ENCODE data around the gene PIP4P1. TPM values are rescaled to one million over a fixed set of nuclear protein-coding genes. Genes with fewer than 3 reads are reported as not detected.
"Not testable (repeated sequence)": the region's sequence is repeated elsewhere in the genome, so short reads cannot be mapped to it uniquely, and the experiment has no call there.

Gene PIP4P1
- total and polyA plus RNA-seq, 7 experiments from 2014 or later: 20.7 to 87.1 (median 72.5) TPM

- DNase-seq (no peak), ATAC-seq (no peak)
- H3K4me3 ChIP-seq (ENCODE audit: low read length): no peak overlapping the region
- Mint-ChIP-seq H3K27ac (peak overlapping the region in 2 of 9 donors; percentile 5 to 6), H3K9me3 (peaks cover 0 to 4% (median 0%) of the 10 kb centered on the region in 11 donors), H3K27me3 (no peaks in the 10 kb centered on the region), H3K36me3 (peaks cover 15 to 46% (median 27%) of the 10 kb centered on the region in 5 donors), H3K4me3 (no peak overlapping the region), H3K4me1 (peaks cover 2 to 14% (median 4%) of the 10 kb centered on the region in 7 donors)
- no peaks in the 10 kb centered on the region for H3K4me1 ChIP-seq (ENCODE audit: control insufficient read depth in 2 of 2, insufficient read depth in 2 of 2, low read length in 2 of 2)
- ChIA-PET POLR2A (interaction anchor here (0.6 kb wide), 1 partner anchor 119 kb away, joined by 4 read pairs; no protein-coding TSS in a partner anchor), CTCF (interaction anchor here (0.5 to 0.6 kb wide), 2 partner anchors 60 to 185 kb away, joined by 3 to 4 read pairs; no protein-coding TSS in a partner anchor)
- intact Hi-C loops (cut with micrococcal nuclease): no loop called here
- H3K36me3 ChIP-seq (ENCODE audit: control insufficient read depth in 2 of 3, insufficient read depth in 3 of 3, low read length in 3 of 3): peaks cover 18 to 65% (median 23%) of the 10 kb centered on the region in 3 experiments
- H3K27me3 ChIP-seq (ENCODE audit: control insufficient read depth in 2 of 2, insufficient read depth in 2 of 2, low read length in 2 of 2): no peaks in the 10 kb centered on the region
- H3K9me3 ChIP-seq (ENCODE audit: control insufficient read depth in 2 of 3, low read length in 3 of 3): no peaks in the 10 kb centered on the region
- no peak overlapping the region for H3K27ac ChIP-seq (ENCODE audit: low read depth, low read length)
Observed at GRCh38 chr14:20446889-20447288, 14.3 kb downstream of the PIP4P1 start.

- Histone ChIP-seq H3K36me3 (ENCODE audit: control insufficient read depth in 2 of 3, insufficient read depth in 3 of 3, low read length in 3 of 3) (peaks cover 14 to 36% (median 14%) of the 10 kb centered on the region in 3 experiments), H3K4me1 (ENCODE audit: control insufficient read depth in 2 of 2, insufficient read depth in 2 of 2, low read length in 2 of 2) (peaks cover 13 to 16% of the 10 kb centered on the region in 2 donors)
- H3K9me3 ChIP-seq (ENCODE audit: control insufficient read depth in 2 of 3, low read length in 3 of 3); H3K27me3 Mint-ChIP-seq; H3K9me3 Mint-ChIP-seq; H3K27me3 ChIP-seq (ENCODE audit: control insufficient read depth in 2 of 2, insufficient read depth in 2 of 2, low read length in 2 of 2); DNase-seq; H3K27ac ChIP-seq (ENCODE audit: low read depth, low read length); H3K4me3 ChIP-seq (ENCODE audit: low read length); ATAC-seq; H3K4me3 Mint-ChIP-seq; H3K27ac Mint-ChIP-seq; intact Hi-C loops (cut with micrococcal nuclease); CTCF ChIA-PET: not testable (repeated sequence)
- peaks cover 18 to 35% (median 23%) of the 10 kb centered on the region in 7 donors for H3K4me1 Mint-ChIP-seq
- POLR2A ChIA-PET: interaction anchor here (1.0 to 1.3 kb wide), 2 partner anchors 12 to 28 kb away, joined by 3 to 5 read pairs; partner anchors contain the start of gene APEX1
- H3K36me3 Mint-ChIP-seq: peaks cover 7 to 27% (median 19%) of the 10 kb centered on the region in 5 donors
Observed at GRCh38 chr14:20443650-20444049, 17.6 kb downstream of the PIP4P1 start.

GRCh38 chr14:20441461-20441860 is 19.8 kb downstream of the PIP4P1 start:
- H3K9me3 Mint-ChIP-seq: peaks cover 0 to 4% (median 0%) of the 10 kb centered on the region in 11 donors
- peaks cover 0 to 11% (median 6%) of the 10 kb centered on the region in 5 donors for H3K36me3 Mint-ChIP-seq
- peak overlapping the region in 8 of 9 donors; percentile 24 to 95 (median 86) for H3K27ac Mint-ChIP-seq
- no peak for ATAC-seq
- Histone ChIP-seq H3K4me1 (ENCODE audit: control insufficient read depth in 2 of 2, insufficient read depth in 2 of 2, low read length in 2 of 2) (peaks cover 13 to 16% of the 10 kb centered on the region in 2 donors), H3K9me3 (ENCODE audit: control insufficient read depth in 2 of 3, low read length in 3 of 3) (no peaks in the 10 kb centered on the region), H3K4me3 (ENCODE audit: low read length) (no peak overlapping the region), H3K27ac (ENCODE audit: low read depth, low read length) (peak overlapping the region; percentile 26), H3K36me3 (ENCODE audit: control insufficient read depth in 2 of 3, insufficient read depth in 3 of 3, low read length in 3 of 3) (peaks cover 0 to 14% (median 0%) of the 10 kb centered on the region in 3 experiments), H3K27me3 (ENCODE audit: control insufficient read depth in 2 of 2, insufficient read depth in 2 of 2, low read length in 2 of 2) (no peaks in the 10 kb centered on the region)
- H3K4me1 Mint-ChIP-seq: peaks cover 18 to 35% (median 23%) of the 10 kb centered on the region in 7 donors
- ChIA-PET POLR2A (interaction anchor here (0.5 to 3.3 kb wide), 7 partner anchors 8 to 703 kb away, joined by 3 to 14 read pairs (median 3); partner anchors contain the start of genes APEX1, OSGEP and PIP4P1), CTCF (interaction anchor here (1.1 to 2.0 kb wide), 2 partner anchors 15 to 26 kb away, joined by 3 to 7 read pairs; no protein-coding TSS in a partner anchor)
- no peak for DNase-seq
- peak overlapping the region in 4 of 10 donors; percentile 14 to 38 (median 30) for H3K4me3 Mint-ChIP-seq
- no peaks in the 10 kb centered on the region for H3K27me3 Mint-ChIP-seq
- intact Hi-C loops (cut with micrococcal nuclease): loop anchor here in 1 of 2 donors (1.0 kb wide), 2 partner anchors 13 to 26 kb away; partner anchors contain the start of gene OSGEP

- Histone ChIP-seq H3K4me1 (ENCODE audit: control insufficient read depth in 2 of 2, insufficient read depth in 2 of 2, low read length in 2 of 2) (peaks cover 13 to 16% of the 10 kb centered on the region in 2 donors), H3K4me3 (ENCODE audit: low read length) (no peak overlapping the region)
Observed at GRCh38 chr14:20440882-20441281, 20.4 kb downstream of the PIP4P1 start.

GRCh38 chr14:20440465-20440864 is 20.8 kb downstream of the PIP4P1 start:
- Histone ChIP-seq H3K27ac (ENCODE audit: low read depth, low read length) (peak overlapping the region; percentile 26), H3K4me1 (ENCODE audit: control insufficient read depth in 2 of 2, insufficient read depth in 2 of 2, low read length in 2 of 2) (peaks cover 13 to 16% of the 10 kb centered on the region in 2 donors), H3K27me3 (ENCODE audit: control insufficient read depth in 2 of 2, insufficient read depth in 2 of 2, low read length in 2 of 2) (no peaks in the 10 kb centered on the region), H3K4me3 (ENCODE audit: low read length) (no peak overlapping the region), H3K36me3 (ENCODE audit: control insufficient read depth in 2 of 3, insufficient read depth in 3 of 3, low read length in 3 of 3) (peaks cover 0 to 4% (median 0%) of the 10 kb centered on the region in 3 experiments), H3K9me3 (ENCODE audit: control insufficient read depth in 2 of 3, low read length in 3 of 3) (no peaks in the 10 kb centered on the region)
- Mint-ChIP-seq H3K27me3 (no peaks in the 10 kb centered on the region), H3K9me3 (peaks cover 0 to 4% (median 0%) of the 10 kb centered on the region in 11 donors), H3K36me3 (peaks cover 0 to 11% (median 6%) of the 10 kb centered on the region in 5 donors), H3K4me3 (peak overlapping the region in 9 of 10 donors; percentile 42 to 70 (median 61)), H3K4me1 (peaks cover 18 to 35% (median 23%) of the 10 kb centered on the region in 7 donors), H3K27ac (peak overlapping the region; percentile 6 to 95 (median 86))
- POLR2A ChIA-PET: interaction anchor here (0.7 to 3.3 kb wide), 3 partner anchors 11 to 16 kb away, joined by 3 to 14 read pairs (median 4); partner anchors contain the start of genes APEX1 and OSGEP
- CTCF ChIA-PET: interaction anchor here (2.0 kb wide), 1 partner anchor 25 kb away, joined by 7 read pairs; no protein-coding TSS in a partner anchor
- DNase-seq (no peak), ATAC-seq (no peak)
- intact Hi-C loops (cut with micrococcal nuclease): no loop called here

More at GRCh38 chr14:20440882-20441281, 20.4 kb downstream of the PIP4P1 start:
- peak; percentile 99 for ATAC-seq
- DNase-seq: peak in 7 of 9 donors; percentile 32 to 71 (median 56)
- Mint-ChIP-seq H3K36me3 (peaks cover 0 to 11% (median 6%) of the 10 kb centered on the region in 5 donors), H3K4me3 (peak overlapping the region; percentile 49 to 75 (median 62)), H3K9me3 (peaks cover 0 to 4% (median 0%) of the 10 kb centered on the region in 11 donors), H3K27ac (peak overlapping the region; percentile 60 to 95 (median 86)), H3K4me1 (peaks cover 18 to 35% (median 23%) of the 10 kb centered on the region in 7 donors), H3K27me3 (no peaks in the 10 kb centered on the region)
- Histone ChIP-seq H3K9me3 (ENCODE audit: control insufficient read depth in 2 of 3, low read length in 3 of 3) (no peaks in the 10 kb centered on the region), H3K27me3 (ENCODE audit: control insufficient read depth in 2 of 2, insufficient read depth in 2 of 2, low read length in 2 of 2) (no peaks in the 10 kb centered on the region), H3K27ac (ENCODE audit: low read depth, low read length) (peak overlapping the region; percentile 26), H3K36me3 (ENCODE audit: control insufficient read depth in 2 of 3, insufficient read depth in 3 of 3, low read length in 3 of 3) (peaks cover 0 to 8% (median 0%) of the 10 kb centered on the region in 3 experiments)
- ChIA-PET CTCF (interaction anchor here (2.0 kb wide), 1 partner anchor 26 kb away, joined by 7 read pairs; no protein-coding TSS in a partner anchor), POLR2A (interaction anchor here (0.7 to 3.3 kb wide), 5 partner anchors 9 to 21 kb away, joined by 3 to 14 read pairs (median 4); partner anchors contain the start of genes APEX1, OSGEP and PIP4P1)
- intact Hi-C loops (cut with micrococcal nuclease): loop anchor here in 1 of 2 donors (1.0 kb wide), 2 partner anchors 13 to 26 kb away; partner anchors contain the start of gene OSGEP

- ATAC-seq (no peak), DNase-seq (no peak)
- Mint-ChIP-seq H3K4me1 (peaks cover 18 to 35% (median 23%) of the 10 kb centered on the region in 7 donors), H3K27me3 (no peaks in the 10 kb centered on the region), H3K4me3 (no peak overlapping the region), H3K27ac (no peak overlapping the region), H3K9me3 (peaks cover 0 to 4% (median 0%) of the 10 kb centered on the region in 11 donors), H3K36me3 (peaks cover 0 to 11% (median 6%) of the 10 kb centered on the region in 5 donors)
- no peaks in the 10 kb centered on the region for H3K9me3 ChIP-seq (ENCODE audit: control insufficient read depth in 2 of 3, low read length in 3 of 3)
- no peaks in the 10 kb centered on the region for H3K27me3 ChIP-seq (ENCODE audit: control insufficient read depth in 2 of 2, insufficient read depth in 2 of 2, low read length in 2 of 2)
- H3K4me1 ChIP-seq (ENCODE audit: control insufficient read depth in 2 of 2, insufficient read depth in 2 of 2, low read length in 2 of 2): peaks cover 13 to 16% of the 10 kb centered on the region in 2 donors
- intact Hi-C loops (cut with micrococcal nuclease): no loop called here
- no peak overlapping the region for H3K27ac ChIP-seq (ENCODE audit: low read depth, low read length)
- H3K36me3 ChIP-seq (ENCODE audit: control insufficient read depth in 2 of 3, insufficient read depth in 3 of 3, low read length in 3 of 3): no peaks in the 10 kb centered on the region
- ChIA-PET POLR2A (no interaction called here), CTCF (no interaction called here)
- no peak overlapping the region for H3K4me3 ChIP-seq (ENCODE audit: low read length)
Observed at GRCh38 chr14:20438664-20439063, 22.6 kb downstream of the PIP4P1 start.
